Naive thymus-derived CD8-positive, alpha-beta T cell (primary cell): ENCODE data around the gene INO80E. TPM values are rescaled to one million over a fixed set of nuclear protein-coding genes. Genes with fewer than 3 reads are reported as not detected.
"Not testable (repeated sequence)": the region's sequence is repeated elsewhere in the genome, so short reads cannot be mapped to it uniquely, and the experiment has no call there.

Source experiments
- ATAC-seq, 2 donors: fragments of 150-1000 bp; cut with Tn5 transposase in 1 of 2; sonication (Bioruptor Pico), chemical (Tn5 transposase) in 1 of 2; 1 replicate in 1 of 2; 2 replicates in 1 of 2; pipeline ENCODE4 v1.10.0; 2021; ENCODE audit warnings: mild to moderate bottlenecking in 2 of 2, moderate library complexity in 2 of 2
- POLR2A ChIA-PET: fragments of 350-600 bp; sonication (Branson Sonifier 250); formaldehyde crosslinking; loops from one replicate; lab custom pipeline; 2021; ENCODE audit warnings: antibody characterized with exemption; lab: Charles Lee
- DNase-seq, 10 donors: peaks; one replicate each; pipeline versions ENCODE4 v3.0.0 to v3.0.0-alpha.2; 2020 to 2022
- H3K27ac Mint-ChIP-seq, 10 donors: one replicate each; pipeline ENCODE4 v1.8.0; 2020 to 2022; ENCODE audit warnings: mild to moderate bottlenecking in 10 of 10, mixed read lengths in 10 of 10, moderate library complexity in 4 of 10, inconsistent platforms in 1 of 10
- H3K27me3 Mint-ChIP-seq, 5 donors: one replicate each; pipeline ENCODE4 v1.8.0; 2021 to 2022; ENCODE audit warnings: mixed read lengths in 5 of 5
- H3K36me3 Mint-ChIP-seq, 3 donors: one replicate each; pipeline ENCODE4 v1.8.0; 2020 to 2022; ENCODE audit warnings: mixed read lengths in 3 of 3, mild to moderate bottlenecking in 2 of 3, inconsistent platforms in 1 of 3
- H3K4me1 Mint-ChIP-seq, 4 donors: one replicate each; pipeline ENCODE4 v1.8.0; 2021 to 2022; ENCODE audit warnings: mixed read lengths in 4 of 4
- H3K4me3 Mint-ChIP-seq, 10 donors: one replicate each; pipeline ENCODE4 v1.8.0; 2020 to 2022; ENCODE audit warnings: mild to moderate bottlenecking in 10 of 10, mixed read lengths in 10 of 10, moderate library complexity in 6 of 10, inconsistent platforms in 1 of 10
- H3K9me3 Mint-ChIP-seq, 9 donors: one replicate each; pipeline ENCODE4 v1.8.0; 2020 to 2022; ENCODE audit warnings: mixed read lengths in 9 of 9, mild to moderate bottlenecking in 3 of 9, inconsistent platforms in 1 of 9, moderate library complexity in 1 of 9
- polyA plus RNA-seq, 3 donors: library from polyadenylated mRNA; unstranded; fragments of 300-500 nt; fragmentation: Illumina TruSeq; gene quantifications; one replicate each; pipeline ENCODE4 v1.2.3, GENCODE V29; 2021
- total RNA-seq, 8 experiments: library from RNA in 2 of 8; stranded (reverse) in 2 of 8; gene quantifications; one replicate each; pipeline ENCODE4 v1.2.3 and lab custom pipeline; 2021 to 2026

INO80E gene, protein sequence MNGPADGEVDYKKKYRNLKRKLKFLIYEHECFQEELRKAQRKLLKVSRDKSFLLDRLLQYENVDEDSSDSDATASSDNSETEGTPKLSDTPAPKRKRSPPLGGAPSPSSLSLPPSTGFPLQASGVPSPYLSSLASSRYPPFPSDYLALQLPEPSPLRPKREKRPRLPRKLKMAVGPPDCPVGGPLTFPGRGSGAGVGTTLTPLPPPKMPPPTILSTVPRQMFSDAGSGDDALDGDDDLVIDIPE
- total RNA-seq (100 to 1,000 TPM; 107 to 115 TPM), polyA plus RNA-seq (1 to 10 TPM; 6.5 to 8.9 (median 7.6) TPM), total RNA-seq (lab: John Stamatoyannopoulos, UW) (65.4 to 104 (median 76.4) reads per million in 6 experiments)

DNA sequence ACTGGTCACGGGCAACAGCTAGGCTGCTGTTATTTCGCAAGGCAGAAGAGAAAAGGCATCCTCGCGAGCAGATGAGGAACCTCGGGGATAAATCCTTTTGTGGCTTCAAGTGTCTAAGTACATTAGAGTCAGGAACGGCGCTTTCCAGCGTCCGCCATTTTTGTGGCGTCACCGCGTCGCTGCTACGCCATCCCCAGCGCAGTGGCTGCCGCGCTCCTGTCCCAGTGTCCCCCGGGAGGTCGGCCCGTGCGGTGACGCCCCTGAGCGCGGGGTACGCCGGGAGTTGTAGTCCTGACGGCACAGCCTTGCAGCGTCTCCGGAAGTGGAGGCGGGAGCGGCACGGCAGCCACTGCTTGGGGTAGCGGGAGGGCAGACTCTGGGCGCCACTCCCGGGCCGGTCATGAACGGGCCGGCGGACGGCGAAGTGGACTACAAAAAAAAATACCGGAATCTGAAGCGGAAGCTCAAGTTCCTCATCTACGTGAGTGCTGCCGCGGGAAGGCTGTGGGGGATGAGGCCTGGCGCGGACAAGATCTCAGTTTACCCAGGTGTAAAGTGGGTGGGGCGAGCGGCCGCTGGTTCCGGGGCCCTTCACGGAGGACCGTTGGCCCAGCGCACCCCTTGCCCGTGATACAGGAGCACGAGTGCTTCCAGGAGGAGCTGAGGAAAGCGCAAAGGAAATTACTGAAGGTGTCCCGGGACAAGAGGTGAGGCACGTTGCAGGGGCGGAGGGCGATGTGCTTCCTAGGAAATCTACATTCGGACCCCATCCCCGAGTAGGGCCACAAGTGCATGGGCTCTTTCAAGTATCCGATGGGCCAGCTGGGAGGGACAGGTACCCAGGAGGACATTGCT is at the start of gene INO80E:
TSS of gene INO80E (plus strand) at position 331 of the 855 bp plus-strand sequence. CDS start at position 401, 70 bp downstream.
- DNase-seq (peak; percentile 96 to 99 (median 99)), ATAC-seq (peak; percentile 95 to 97)
- H3K4me1 Mint-ChIP-seq, result peaks cover 30 to 48% (median 39%) of the 10 kb centered on the region in 4 donors
- no peaks in the 10 kb centered on the region for H3K9me3 Mint-ChIP-seq
- POLR2A ChIA-PET, result interaction anchor here (0.6 to 4.2 kb wide), 15 partner anchors 8 to 719 kb away, joined by 3 to 39 read pairs (median 4); partner anchors contain the start of genes ALDOA, CDIPT, KCTD13 and KIF22
- H3K27ac Mint-ChIP-seq, result peak within 1 kb of the TSS; percentile 91 to 99 (median 98)
- H3K27me3 Mint-ChIP-seq, result no peaks in the 10 kb centered on the region
- peaks cover 0 to 39% (median 2%) of the 10 kb centered on the region in 3 donors for H3K36me3 Mint-ChIP-seq
- H3K4me3 Mint-ChIP-seq, result peak within 1 kb of the TSS; percentile 96 to 100 (median 97)

DNA sequence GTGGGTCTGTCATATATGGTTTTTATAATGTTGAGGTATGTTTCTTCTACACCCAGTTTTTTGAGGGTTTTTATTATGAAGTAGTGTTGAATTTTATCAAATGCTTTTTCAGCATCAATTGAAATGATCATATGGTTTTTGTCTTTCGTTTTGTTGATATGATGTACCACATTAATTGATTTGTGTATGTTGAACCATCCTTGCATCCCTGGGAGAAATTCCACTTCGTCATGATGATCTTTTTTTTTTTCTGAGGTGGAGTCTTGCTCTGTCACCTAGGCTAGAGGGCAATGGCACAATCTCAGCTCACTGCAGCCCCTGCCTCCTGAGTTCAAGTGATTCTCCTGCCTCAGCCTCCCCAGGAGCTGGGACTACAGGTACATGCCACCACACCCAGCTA is 48.1 kb upstream of the INO80E start:
- DNase-seq, result no peak
- Mint-ChIP-seq H3K27me3 (peaks cover 0 to 9% (median 0%) of the 10 kb centered on the region in 5 donors), H3K36me3 (peaks cover 0 to 2% (median 0%) of the 10 kb centered on the region in 3 donors), H3K4me1 (peaks cover 0 to 3% (median under 1%) of the 10 kb centered on the region in 4 donors), H3K9me3 (peaks cover 0 to 11% (median 3%) of the 10 kb centered on the region in 9 donors), H3K27ac (no peak overlapping the region), H3K4me3 (no peak overlapping the region)
- no peak for ATAC-seq
- POLR2A ChIA-PET, result interaction anchor here (1.4 kb wide), 1 partner anchor 11 kb away, joined by 3 read pairs; no protein-coding TSS in a partner anchor

DNA sequence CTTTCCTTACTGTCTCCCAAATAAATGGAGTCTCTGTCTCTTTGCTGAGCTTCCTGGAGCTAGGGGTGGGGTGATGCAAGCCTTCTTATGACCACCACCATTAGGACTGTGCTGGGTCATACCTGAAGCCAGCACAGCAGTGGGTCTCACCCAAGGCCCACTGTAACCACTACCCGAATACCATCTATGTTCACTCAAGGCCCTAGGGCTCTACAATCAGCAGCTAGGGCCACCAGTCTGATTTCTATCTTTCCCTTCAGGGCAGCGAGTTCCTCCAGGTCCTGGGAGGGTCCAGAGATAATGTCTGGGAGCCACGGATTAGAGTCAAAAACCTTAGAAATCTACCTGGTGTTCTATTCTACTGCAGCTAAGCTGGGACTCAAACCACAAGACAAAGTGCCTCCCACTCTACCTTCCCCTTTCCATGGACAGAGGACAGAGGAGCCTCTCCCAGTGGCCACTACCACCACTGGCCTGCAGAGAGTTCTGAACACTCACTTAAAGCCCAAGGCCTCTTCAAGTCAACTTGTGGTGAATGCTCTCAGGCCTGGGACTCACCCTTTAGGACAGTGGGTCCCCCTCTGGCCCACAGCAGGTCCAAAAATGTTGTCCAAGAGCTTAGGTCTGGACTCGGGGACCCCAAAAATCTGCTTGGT is 45.1 kb upstream of the INO80E start:
- POLR2A ChIA-PET, result interaction anchor here (1.0 to 1.3 kb wide), 2 partner anchors 10 to 30 kb away, joined by 3 read pairs; no protein-coding TSS in a partner anchor
- Mint-ChIP-seq H3K9me3 (peaks cover 0 to 11% (median 3%) of the 10 kb centered on the region in 9 donors), H3K4me1 (peaks cover 0 to 1% (median 0%) of the 10 kb centered on the region in 4 donors), H3K27ac (no peak overlapping the region), H3K4me3 (no peak overlapping the region), H3K36me3 (peaks cover 0 to 2% (median 0%) of the 10 kb centered on the region in 3 donors), H3K27me3 (peaks cover 0 to 9% (median 2%) of the 10 kb centered on the region in 5 donors)
- DNase-seq (no peak), ATAC-seq (no peak)

DNA sequence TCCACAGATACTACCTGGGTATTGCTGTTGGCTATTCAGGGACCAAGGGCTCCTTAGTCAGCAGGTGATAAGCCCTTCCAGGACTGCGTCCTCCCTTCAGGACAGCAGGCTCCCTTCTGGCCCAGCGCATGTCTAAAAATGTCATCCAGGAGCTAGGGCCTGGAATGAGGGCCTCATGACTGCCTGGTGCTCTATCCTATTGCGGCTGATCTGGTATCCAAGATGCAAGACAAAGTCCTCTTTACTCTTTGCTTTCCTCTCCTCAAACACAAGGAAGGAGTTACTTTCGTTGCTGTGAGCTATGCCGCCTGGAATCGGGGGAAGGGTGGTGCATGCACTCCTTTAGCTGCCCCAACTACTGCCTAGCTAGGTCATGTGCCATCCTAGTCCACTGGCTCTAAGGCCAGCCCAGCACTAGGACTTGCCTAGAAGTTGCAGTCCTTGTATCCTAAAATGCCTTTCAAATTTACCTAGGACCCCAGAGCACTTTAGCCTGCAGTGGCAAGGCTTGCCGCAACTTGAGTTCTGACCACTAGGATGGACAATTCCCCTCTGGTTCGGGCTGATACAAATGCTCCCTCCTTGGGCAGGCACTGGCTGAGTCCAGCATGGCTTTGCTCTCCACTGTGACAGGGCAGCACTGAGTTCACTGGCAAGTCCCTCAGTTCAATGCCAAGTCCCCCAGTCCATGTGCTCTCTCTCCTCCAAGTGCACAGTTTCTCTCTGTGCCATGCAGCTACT is 44.2 kb upstream of the INO80E start:
- H3K4me1 Mint-ChIP-seq, result peaks cover 0 to 1% (median 0%) of the 10 kb centered on the region in 4 donors
- DNase-seq (no peak), ATAC-seq (no peak)
- peaks cover 0 to 2% (median 0%) of the 10 kb centered on the region in 3 donors for H3K36me3 Mint-ChIP-seq
- H3K27ac Mint-ChIP-seq, result no peak overlapping the region
- no peak overlapping the region for H3K4me3 Mint-ChIP-seq
- H3K27me3 Mint-ChIP-seq, result peaks cover 0 to 9% (median 2%) of the 10 kb centered on the region in 5 donors
- H3K9me3 Mint-ChIP-seq, result peaks cover 0 to 11% (median 3%) of the 10 kb centered on the region in 9 donors
- POLR2A ChIA-PET, result interaction anchor here (0.8 to 1.0 kb wide), 2 partner anchors 26 to 29 kb away, joined by 3 to 6 read pairs; partner anchors contain the start of gene KCTD13

DNA sequence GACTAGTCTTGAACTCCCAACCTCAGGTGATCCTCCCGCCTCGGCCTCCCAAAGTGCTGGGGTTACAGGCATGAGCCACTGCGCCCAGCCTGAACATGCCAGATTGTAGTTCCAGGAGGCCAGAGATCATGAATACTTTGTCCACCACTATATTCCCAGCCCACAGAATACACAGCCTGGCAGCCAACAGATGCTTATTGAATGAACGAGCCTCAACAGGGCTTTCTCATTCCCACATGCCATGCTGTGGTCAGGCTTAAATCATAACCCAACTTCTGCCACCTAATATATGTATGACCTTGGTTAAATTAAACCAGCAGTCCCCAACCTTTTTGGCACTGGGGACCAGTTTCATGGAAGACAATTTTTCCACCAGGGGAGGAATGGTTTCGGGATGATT is 37.3 kb upstream of the INO80E start:
- ATAC-seq (no peak), DNase-seq (no peak)
- Mint-ChIP-seq H3K36me3 (no peaks in the 10 kb centered on the region), H3K27ac (peak overlapping the region in 1 of 10 donors; percentile 43), H3K4me3 (no peak overlapping the region), H3K9me3 (no peaks in the 10 kb centered on the region), H3K27me3 (peaks cover 0 to 3% (median 0%) of the 10 kb centered on the region in 5 donors), H3K4me1 (peaks cover 10 to 22% (median 20%) of the 10 kb centered on the region in 4 donors)
- POLR2A ChIA-PET, result interaction anchor here (0.7 to 1.0 kb wide), 2 partner anchors 15 to 702 kb away, joined by 3 to 4 read pairs; partner anchors contain the start of gene TAOK2

DNA sequence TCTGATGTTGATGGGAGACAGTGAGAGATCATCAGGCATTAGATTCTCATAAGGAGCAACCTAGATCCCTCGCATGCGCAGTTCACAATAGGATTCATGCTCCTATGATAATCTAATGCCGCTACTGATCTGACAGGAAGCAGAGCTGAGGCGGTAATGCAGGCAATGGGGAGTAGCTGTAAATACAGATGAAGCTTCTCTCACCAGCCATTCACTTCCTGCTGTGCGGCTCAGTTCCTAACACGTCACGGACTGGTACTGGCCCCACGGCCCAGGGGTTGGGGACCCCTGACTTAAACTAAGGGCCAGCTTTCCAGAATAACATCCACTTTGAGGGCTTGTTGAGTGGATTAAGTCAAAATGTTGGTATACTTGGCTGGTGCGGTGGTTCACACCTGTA is 36.7 kb upstream of the INO80E start:
- ATAC-seq (no peak), DNase-seq (no peak)
- POLR2A ChIA-PET, result interaction anchor here (0.5 to 1.0 kb wide), 2 partner anchors 14 to 108 kb away, joined by 3 read pairs; partner anchors contain the start of gene TAOK2
- Mint-ChIP-seq H3K4me1 (peaks cover 11 to 22% (median 20%) of the 10 kb centered on the region in 4 donors), H3K27me3 (peaks cover 0 to 3% (median 0%) of the 10 kb centered on the region in 5 donors), H3K4me3 (peak overlapping the region in 1 of 10 donors; percentile 2), H3K27ac (peak overlapping the region in 1 of 10 donors; percentile 17), H3K36me3 (no peaks in the 10 kb centered on the region), H3K9me3 (no peaks in the 10 kb centered on the region)

DNA sequence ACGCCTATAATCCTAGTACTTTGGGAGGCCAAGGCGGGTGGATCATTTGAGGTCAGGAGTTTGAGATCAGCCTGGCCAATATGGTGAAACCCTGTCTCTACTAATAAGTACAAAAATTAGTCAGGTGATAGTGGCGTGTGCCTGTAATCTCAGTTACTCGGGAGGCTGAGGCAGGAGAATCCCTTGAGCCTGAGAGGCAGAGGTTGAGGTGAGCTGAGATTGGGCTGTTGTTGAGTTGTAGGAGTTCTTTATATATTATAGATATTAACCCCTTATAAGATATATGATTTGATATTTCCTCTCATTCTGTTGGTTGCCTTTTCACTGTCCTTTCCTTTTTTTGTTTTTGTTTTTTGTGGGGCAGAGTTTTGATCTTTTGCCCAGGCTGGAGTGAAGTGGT is 36.2 kb upstream of the INO80E start:
- POLR2A ChIA-PET, result interaction anchor here (0.5 to 3.8 kb wide), 3 partner anchors 14 to 109 kb away, joined by 3 to 32 read pairs (median 3); partner anchors contain the start of genes KCTD13 and TAOK2
- H3K27ac Mint-ChIP-seq, result peak overlapping the region in 2 of 10 donors; percentile 36 to 45

DNA sequence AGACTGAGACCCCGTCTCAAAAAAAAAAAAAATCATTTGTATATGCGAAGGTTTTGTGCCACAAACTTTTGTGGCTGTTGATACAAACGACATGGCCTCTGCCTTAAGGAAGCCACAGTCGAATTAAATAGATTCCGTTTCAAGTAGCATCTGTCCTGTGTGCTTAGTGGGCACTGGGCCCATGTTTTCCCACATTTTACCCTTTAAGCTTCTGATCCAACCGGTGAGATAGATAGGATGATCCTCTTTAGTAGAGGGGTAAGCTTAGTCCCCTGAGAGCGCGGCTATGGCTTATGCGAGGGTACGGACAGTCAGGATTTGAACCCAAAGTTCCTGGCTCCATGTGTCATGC is 34.9 kb upstream of the INO80E start:
- Mint-ChIP-seq H3K9me3 (no peaks in the 10 kb centered on the region), H3K4me1 (peaks cover 12 to 28% (median 25%) of the 10 kb centered on the region in 4 donors), H3K4me3 (peak overlapping the region; percentile 83 to 94 (median 88)), H3K36me3 (peaks cover 0 to 4% (median 2%) of the 10 kb centered on the region in 3 donors), H3K27ac (peak overlapping the region; percentile 77 to 97 (median 93)), H3K27me3 (no peaks in the 10 kb centered on the region)
- POLR2A ChIA-PET, result interaction anchor here (0.7 to 3.8 kb wide), 21 partner anchors 11 to 854 kb away, joined by 3 to 43 read pairs (median 3); partner anchors contain the start of genes ASPHD1, CDIPT, HIRIP3 and INO80E
- no peak for ATAC-seq
- no peak for DNase-seq

More for the DNA sequence above, 36.2 kb upstream of the INO80E start:
- not testable (repeated sequence) for H3K9me3 Mint-ChIP-seq, ATAC-seq, DNase-seq, H3K36me3 Mint-ChIP-seq, H3K27me3 Mint-ChIP-seq
- H3K4me1 Mint-ChIP-seq, result peaks cover 12 to 24% (median 22%) of the 10 kb centered on the region in 4 donors
- H3K4me3 Mint-ChIP-seq, result peak overlapping the region in 6 of 10 donors; percentile 13 to 50 (median 42)

DNA sequence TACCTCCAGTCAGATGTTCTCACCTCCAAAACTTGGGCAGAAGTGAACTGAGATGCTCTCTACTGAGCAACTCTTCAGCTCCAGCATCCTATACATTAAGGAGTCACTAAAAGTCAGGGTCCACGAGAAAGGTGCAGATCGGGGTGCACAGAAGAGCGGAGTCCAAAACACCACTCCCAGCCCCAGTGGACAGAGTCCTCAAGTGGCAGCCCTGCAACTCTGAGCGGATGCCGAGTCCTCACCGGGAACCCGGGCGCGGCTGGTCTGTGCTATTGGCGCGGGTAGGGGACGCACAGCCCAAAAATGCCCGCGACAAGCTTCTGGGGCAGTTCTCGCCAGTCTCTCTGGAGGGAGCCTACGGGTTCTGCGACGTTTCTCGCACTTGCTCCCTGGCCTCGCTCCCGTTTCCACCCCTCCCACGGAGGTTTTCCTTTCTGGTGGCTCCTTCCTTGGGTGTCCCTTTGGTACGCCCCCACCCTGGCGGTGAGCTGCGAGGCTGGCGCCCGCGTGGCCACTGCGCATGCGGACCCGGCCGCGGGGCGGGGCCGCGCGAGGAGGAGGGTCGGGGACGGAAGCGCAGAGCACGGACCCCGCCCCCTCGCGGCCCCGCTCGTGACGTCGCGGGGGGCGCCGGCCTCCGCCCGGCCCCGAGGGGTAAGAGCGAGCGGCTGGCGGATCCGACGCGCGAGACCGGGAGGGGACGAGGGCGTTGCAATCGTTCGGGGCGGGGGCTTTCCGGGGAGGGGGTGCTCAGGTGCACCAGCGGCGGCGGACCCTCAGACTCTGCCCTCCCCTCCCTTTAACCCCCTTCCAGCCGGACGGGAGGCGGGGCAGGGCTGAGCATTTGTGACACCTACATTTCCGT is 34.3 kb upstream of the INO80E start, which contains the start of gene TMEM219:
TSS of gene TMEM219 (plus strand) at position 601 of the 865 bp plus-strand sequence. CDS start 1,065 bp downstream, outside the sequence.
- Mint-ChIP-seq H3K4me1 (peaks cover 12 to 29% (median 27%) of the 10 kb centered on the region in 4 donors), H3K36me3 (peaks cover 0 to 5% (median 2%) of the 10 kb centered on the region in 3 donors), H3K4me3 (peak within 1 kb of the TSS; percentile 86 to 94 (median 89)), H3K27me3 (no peaks in the 10 kb centered on the region), H3K9me3 (no peaks in the 10 kb centered on the region), H3K27ac (peak within 1 kb of the TSS; percentile 77 to 97 (median 93))
- peak; percentile 84 to 91 for ATAC-seq
- DNase-seq, result peak; percentile 90 to 98 (median 96)
- POLR2A ChIA-PET, result interaction anchor here (0.6 to 3.8 kb wide), 24 partner anchors 11 to 948 kb away, joined by 3 to 43 read pairs (median 4); partner anchors contain the start of genes ASPHD1, CDIPT, HIRIP3 and INO80E
